NCI-H146 treated with DMSO at 0.1 percent for 48 hours (cell line): Measurements from ENCODE around the gene CST9.
"Not testable (repeated sequence)": the region's sequence is repeated elsewhere in the genome, so short reads cannot be mapped to it uniquely, and the experiment has no call there.

ENCODE experiments used
- DNase-seq: peaks from one replicate; lab custom pipeline; 2025; ENCODE audit not compliant: unreplicated experiment; lab: John Stamatoyannopoulos, UW

Gene CST9

DNA sequence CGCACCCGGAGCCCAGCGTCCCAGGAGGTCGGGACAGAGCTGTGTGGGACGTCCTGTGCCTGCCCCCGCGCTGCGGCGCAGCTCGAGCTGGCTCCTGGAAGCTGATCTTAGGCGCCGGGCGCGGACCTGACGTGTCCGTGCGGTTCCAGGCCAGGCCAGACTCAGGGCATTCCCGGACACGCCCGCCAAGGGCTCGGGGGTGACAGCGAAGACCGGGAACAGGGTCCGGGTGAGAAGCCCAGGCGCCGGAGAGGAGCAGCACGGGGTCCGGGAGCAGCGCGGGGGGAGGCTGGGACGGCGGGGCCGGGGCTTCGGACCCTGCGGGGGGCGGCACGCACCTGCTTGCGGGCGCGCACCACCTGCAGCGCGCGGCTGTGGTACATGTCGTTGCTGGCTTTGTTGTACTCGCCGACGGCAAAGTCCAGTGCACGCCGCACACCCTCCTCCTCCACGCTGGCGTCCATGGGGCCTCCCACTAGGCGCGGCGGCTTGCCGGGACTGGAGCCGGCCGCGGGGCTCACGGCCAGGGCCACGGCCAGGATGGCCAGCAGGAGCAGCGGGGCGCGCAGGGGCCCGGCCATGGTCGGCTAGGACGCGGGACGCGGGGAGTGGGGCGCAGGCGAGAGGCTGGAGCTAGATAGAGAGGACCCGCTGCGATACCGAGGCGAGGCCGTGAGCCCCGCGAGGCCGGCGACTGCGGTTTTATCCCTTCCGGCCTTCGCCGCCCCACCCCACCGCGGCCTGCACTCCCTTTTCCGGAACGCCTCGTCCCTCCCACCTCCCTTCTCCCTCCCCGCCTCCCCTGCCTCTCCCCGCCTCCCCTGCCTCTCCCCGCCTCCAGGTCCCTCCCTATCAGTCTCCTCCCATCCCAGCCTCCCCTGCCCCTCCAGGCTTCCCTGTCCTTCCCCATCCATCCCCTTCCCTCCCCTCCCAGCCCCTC, 31.8 kb upstream of the CST9 start, which contains the start of gene CST3:
TSS of gene CST3 (minus strand) at position 674 of the 940 bp plus-strand sequence. CDS start at position 581, 93 bp downstream.
- peak; percentile 78 for DNase-seq

DNA sequence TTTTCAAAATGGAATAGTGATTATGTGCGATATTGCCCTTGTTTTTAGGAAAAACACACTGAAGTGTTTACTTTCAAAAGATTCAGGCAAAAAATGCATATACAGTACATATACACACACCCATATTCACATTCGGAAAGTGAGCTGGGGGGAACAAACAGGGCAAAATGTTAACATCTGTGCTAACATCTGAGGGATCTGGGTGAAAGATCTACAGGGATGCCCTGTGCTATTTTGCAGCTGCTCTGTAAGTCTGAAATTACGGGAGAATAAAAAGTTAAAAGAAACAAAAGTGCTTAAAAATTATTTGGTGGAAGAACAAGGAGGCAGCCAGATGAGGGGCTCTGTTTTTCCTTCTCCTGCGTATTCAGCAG, 31.2 kb upstream of the CST9 start:
- DNase-seq: no peak

DNA sequence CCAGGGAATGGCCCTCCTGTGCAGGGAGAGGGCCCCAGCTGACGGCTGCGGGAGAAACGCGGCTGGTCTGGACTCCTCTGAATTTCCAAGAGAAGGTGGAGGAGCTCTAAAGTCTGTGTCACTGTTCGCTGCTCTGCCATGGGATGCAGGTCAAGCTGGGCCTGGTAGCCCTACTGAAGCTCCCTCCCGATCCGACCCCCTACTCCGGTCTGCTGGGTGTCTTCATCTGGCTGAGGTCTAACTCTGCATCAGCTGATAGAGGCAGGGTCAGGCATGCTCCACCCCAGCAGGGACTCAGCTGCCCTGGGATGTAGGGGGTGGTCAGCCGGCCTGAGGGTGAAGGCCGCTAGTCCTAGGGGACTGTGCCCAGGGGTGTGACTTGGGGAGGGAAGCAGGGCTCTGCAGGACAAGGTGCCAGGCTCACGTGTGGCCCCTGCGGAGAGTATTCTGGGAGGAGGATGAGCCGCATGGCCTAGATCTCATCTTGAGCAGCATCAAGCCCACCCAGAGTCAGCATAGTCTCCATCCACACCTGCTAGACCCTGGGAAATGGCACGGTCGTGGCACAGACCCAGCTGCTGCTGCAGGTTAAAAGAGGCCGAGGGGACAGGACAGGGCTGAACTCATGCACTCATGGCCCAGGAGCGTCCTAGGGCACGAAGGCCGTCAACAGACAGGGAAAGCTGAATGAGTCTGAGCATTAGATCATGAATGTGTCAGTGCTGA, 30.6 kb upstream of the CST9 start:
- no peak for DNase-seq

DNA sequence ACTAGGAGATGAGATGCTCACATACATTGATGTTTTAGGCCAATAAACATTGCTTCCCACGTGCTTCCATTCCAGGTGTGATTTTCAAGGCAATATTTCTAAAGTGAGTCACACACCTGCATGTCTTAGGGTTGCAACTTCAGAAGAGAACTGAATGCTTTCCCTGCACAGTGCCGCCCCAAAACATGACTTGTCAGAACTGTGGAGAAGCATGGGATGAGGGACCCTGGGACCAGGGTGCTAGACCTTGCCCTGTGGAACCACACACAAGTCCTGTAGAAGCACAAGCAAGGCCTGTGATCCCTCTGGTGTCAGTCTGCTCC, 30.0 kb upstream of the CST9 start:
- not testable (repeated sequence) for DNase-seq

DNA sequence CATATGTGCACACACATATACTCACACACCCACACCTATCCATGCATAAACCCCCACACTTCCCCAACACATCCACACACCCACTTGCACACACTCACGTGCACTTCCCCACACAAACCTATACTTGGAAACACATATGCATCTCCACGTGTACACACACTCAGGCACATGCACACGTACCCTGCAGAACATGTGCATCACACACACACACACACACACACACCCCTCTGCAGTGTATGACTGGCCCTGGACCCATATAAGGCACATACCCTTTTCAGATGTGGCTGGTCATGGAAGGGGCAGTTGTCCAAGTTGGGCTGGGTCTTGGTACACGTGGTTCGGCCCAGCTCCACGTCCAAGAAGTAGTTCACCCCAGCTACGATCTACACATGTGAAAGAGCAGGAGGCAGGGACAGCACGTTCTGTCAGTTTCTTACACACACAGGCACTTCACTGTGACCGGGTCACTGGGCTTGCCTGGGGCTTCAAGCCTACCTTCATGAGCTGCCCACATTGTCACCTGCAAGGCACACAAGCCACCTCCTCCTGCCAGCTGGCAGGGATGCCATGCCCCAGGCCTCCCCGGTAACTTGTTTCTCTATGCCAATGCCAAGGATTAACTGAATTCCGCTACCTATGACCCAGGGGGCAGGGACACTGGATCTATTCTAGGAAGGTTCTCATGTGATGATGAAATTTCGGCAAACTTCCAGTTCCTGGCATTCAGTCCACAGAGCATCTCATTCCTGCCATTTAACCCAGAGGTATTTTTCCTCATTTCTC, 29.5 kb upstream of the CST9 start:
- no peak for DNase-seq

DNA sequence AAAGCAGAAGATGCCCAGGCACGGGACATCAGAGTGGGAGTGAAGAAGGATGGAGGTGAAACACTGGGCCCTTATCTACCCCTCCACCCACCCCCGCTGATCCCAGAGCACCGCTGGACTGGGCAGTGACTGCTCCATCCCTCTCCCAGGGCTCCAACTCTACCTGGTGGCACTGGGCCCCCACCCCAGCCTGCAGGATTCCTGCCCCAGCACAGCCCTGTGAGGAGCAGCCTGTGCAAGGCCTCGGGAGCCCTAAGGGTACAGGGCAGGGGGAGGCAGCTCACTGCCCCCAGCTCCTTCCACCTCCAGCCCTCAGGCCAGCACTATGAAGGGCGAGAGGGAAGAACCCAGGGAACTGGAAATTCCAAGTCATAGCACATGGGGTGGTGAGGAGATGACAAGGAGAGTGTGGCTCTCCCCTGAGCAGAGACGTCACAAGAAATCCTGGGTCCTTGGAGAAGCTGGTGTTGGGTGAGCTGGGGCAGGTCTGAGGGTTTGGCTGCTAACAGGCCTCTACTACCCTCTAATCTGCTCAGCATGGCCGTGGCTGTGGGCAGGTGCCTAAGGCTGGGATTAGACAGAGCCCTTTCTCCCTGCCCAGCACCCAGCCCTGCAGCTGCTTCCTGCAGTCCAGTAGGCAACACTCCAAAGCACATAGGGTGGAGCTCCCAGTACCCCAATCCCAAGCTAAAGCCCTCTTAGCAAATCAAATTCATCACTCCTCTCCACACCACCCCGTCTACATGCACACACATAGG, 28.5 kb upstream of the CST9 start:
- no peak for DNase-seq

DNA sequence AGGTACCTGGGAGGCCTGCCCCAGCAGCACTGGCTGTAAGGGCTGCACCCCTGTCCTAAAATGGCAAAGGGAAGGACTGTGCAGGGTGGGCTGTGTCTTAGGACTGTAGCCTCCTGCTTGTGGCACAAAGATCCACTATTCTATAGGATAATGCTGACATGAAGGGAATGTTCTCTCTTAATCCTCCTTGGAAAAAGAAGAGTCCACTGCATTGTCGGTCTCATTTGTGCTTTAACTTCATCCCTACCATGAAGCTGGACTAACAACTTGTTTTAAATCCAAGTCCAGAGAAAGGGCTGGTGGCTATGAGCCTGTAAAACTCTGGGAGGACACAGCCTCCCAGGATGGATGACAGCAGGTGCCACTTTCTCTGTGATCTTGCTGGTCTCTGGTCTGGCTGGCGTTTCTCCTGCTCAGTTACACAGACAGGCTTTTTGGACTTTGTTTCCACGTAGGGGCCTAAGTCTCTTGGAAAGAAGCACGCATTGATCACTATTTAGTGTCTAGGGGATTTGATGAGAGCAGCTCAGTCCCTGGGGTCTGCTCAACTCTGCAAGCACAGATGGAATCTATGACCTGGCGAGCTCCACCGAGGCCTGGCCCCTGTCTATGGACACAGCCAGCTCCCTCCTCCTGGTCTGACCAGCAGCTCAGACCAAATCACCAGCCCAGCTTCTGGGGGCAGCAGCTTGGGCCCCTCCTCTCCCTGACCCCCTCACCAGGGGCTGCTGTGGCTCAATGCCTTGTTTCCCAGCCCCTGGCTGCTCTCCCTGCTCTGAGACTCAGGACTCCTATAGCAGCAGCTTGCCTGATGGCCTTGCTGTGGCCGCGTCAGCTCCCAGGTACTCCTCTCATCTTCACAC, 27.2 kb upstream of the CST9 start:
- no peak for DNase-seq

DNA sequence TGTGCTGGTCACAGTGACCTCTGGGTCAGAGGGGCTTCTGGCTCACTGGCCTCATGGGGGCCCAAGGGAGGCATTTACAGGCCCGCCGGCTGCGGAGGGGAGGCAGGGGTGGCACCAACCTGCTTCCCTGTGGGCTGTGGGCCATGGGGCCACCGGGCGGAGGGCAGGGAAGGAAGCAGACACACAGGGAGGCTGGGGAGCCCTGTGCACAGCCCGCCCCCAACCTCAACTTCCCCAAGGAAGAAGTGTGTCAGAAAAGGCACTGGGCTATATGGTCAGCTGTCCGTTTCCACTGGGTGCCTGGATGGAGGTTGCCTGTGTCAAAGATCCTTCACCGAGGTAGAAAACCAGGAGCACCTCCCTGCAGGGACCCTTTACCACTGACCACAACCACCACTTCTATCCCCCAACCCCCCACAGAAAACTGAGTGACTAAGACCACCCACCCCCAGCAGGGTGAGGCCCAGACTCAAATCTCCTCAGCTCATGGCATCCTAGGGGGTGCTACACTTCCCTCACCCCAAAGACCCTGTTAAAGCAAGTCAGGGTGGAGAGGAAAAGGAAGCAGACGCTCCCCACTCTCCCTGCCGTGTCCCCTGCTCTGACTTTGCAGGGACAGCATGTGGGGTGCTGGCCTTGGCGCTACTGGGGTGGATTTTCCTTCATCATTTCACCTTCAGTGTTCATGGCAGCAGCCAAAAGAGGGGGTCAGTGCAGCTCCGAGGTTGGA, 26.4 kb upstream of the CST9 start:
- DNase-seq: no peak

DNA sequence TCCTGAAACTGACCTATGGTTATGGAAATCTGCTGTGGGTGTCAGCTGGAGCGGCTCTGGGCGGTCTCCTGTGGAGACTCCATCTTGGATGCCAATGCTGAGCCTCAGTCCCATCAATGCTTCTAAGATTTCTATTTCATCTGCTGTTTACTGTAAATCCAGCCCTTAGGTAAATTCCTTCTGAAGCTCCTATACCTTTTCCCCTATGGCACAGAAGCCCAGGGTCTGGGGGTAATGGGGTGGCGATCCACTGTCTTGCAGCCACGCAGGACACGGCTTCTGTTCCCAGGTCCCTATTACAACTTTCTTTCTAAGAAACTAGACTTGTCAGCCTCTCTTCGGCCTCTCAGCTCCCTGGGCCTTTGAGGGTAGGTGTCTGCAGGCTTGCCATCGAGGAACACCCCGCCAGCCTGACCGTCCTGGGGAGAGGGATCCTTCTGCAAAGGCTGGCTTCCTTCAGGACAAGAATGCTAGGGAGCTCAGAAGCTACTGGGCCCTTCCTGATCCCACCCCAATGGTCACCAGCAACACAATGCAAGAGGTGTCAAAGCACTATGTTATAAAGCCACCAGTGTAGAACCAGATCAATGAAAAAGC, 25.6 kb upstream of the CST9 start:
- DNase-seq: no peak

DNA sequence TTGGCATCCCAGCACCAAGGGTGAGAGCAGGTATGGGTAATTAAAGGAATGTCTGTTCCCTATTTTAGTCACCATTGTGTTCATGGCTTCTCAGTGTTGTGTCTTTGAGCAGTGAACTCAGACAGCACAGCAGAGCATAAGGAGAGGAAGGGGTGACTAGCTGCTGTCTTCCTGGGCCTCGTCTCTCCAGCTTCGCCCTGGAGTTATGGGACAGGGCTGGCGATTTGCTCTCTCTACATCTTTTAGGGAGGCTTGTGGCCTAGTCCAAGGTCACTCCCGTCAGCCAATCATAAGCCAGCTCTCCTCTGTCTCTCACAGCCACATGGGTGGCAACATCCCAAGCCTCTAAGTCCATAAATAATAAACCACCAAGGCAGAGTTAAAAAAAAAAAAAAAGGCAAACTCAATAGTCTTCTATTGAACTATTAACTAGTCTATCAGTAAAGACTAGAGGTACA, 24.7 kb upstream of the CST9 start:
- no peak for DNase-seq

DNA sequence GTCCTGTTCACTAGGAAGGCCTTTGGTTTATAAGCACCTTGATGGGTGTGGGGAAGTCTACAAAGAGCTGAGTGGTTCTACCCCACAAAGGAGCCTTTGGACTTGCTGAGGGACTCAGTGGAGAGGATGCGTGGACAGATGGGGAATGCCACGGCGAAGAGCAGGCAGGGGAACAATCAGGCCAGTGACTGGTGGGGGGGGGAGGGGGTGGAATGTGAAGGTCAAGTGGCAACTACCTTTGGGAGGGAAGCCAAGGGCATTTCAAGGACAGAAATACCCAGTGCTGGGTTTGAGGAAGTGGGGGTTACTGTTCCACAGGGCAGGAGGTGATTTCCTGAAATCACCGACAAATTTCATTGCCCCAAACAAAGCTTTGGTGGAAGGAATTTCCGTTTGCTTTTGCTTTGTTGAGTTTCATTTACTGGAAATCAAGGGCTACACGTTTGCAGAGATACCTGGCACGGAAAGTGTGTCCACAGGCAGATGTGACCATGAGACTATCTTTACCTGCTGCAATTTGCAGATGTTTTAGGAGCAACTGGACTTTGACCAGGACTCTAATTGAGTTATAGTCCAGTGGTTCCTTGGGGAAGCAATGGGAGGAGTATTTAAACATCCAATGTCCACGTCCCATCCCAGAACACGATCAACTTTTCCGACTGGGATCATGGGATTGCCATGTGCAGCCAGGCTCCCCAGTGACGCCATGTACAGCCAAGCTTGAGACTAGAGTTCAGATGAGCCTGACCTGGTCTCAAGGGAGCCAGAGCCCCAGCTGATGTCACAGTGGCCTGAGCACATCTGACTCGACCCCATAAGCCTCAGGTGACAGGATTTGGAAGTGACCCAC, 24.1 kb upstream of the CST9 start:
- no peak for DNase-seq

DNA sequence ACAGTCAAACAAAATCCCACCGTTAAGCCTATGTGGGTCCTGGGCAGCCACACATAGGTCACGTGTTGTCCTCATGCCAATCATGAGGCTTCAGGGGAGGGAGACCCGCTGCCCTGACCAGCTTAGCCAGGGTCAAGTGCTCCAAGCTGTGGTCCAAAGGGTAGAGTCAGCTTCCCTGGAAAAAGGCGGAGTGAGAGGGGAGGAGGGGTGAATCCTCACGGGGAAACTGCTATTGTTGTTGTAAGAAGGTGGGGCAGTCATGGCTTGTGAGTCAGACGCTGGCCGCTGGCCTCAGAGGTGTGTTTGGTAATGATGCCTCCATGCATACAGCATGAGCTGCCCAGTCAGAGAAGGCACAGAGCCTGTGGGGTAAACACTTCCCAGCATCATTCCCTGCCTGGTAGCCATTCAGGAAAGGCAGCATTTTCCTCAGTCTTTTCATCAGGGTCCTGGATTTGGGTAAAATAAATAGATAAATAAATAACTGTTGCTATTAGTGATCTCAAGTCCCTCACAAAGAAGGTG, 23.4 kb upstream of the CST9 start:
- no peak for DNase-seq

DNA sequence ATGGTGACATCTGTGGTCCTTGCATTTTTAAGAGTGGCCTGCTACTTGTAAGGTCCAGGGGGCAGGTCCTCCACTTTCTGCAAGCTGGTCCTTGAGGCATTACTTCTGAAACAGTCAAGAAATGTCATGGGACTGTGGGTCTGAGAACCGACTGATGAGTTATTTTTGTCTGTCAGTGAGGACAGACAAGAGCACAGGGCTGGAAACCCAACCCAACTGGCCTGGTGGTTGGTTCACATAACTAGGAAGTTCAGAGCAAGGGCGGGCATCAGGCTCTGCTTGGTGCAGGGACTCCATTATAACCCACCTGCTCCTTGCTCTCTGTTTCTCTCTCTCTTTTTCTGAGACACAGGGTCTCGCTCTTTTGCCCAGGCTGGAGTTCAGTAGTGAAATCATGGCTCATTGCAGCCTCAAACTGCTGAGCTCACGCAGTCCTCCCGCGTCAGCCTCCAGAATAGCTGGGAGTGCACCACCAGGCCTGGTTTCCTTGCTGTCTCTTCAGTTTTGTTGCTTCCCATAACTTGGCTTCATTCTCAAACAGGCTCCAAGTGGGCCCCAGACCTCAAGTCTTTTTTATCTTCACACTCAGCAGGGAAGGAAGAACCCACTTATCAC, 22.8 kb upstream of the CST9 start:
- DNase-seq: no peak

DNA sequence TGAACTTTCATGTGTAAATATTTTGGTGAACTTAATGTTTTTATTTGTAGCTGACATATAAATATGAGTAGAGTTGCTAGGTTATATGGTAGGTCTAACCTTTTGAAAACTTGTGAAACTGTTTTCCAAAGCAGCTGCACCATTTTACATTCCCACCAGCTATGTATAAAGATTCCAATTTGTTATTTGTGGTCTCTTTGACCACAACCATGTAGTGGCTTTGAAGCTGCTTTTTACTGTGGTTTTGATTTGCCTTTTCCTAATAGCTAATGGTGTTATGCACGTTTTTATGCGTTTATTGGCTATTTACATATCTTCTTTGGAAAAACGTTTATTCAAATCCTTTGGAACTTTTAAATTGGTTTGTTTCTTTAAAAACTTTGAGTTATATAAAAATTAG, 21.8 kb upstream of the CST9 start:
- DNase-seq: no peak

DNA sequence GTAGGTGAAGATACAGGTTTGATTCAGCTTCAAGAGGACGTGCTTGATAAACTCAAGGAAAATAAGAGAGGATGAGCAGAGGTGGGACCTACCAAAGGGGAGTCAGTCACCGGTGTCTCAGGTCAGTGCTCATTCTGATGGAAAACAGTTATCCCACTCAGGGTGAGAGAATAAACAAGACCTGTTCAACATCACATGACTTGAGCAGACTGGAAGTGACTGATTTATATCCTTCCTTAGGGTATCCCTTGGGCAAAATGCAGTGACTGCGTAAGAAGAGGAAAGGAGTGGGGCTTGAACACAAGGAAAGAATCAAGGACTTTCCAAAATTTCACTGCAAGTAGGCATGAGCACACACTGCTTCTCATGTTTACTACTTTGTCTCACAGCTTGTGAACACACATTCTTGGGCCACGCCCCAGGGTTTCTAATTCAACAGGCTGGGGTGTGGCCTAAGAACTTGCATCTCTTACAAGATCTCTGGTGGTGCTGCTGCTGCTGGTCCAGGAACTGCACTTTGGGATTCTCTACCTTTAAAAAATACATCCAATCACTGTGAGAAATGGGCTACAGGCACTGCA, 20.4 kb upstream of the CST9 start:
- DNase-seq: no peak

DNA sequence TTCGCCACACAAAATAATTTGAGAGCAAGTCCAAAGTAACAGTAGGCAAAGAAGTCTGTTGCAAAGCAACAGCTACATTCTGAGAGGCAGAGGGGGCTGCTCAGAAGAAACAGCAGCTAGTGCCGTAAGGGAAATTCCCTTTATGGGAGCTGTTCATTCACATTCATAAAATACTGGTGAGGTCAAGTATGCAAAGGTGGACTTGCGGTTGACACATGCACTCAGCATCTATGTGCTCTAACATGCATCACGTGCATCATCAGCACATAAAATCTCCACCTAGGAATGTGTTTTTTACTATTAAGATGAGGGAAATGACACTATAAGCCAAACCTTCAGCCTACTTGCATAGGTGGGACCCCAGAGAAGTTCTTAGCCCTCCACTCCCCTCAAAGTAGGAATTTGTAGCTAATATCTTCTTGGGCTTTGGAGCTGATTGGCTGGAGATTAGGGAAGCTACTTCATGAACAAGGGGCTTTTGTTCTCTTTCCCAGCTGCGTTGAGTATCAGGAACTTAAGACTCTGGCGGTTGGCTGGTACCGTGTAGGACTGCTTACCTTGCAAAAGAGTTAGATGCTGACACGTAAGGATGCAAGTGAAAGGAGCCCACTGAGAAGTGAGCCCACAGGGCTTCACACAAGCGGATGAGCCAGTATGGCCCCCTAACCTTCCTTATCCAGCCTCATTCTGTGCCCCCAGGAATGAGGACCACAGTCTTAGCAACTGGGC, 19.7 kb upstream of the CST9 start:
- DNase-seq: no peak
